ENCODE data around the gene LRCH1.

GRCh38 chr13:46660857-46661256 lies 107.9 kb downstream of the LRCH1 start:
- TF ChIP-seq EZH2 (IDR thresholded peaks at IDR 0.05; ENCODE audit: borderline replicate concordance, control insufficient read depth, low read depth, low read length), result no peak
- no peak for TF ChIP-seq RFX5 (IDR thresholded peaks at IDR 0.05; ENCODE audit: low read depth, low read length)
- TF ChIP-seq RAD21 (IDR thresholded peaks at IDR 0.05; ENCODE audit: insufficient read depth, low read depth, low read length), result no peak
- TF ChIP-seq TBL1XR1 (IDR thresholded peaks at IDR 0.05; ENCODE audit: low read depth, low read length), result no peak
- TF ChIP-seq POLR2A (IDR thresholded peaks at IDR 0.05; ENCODE audit: low read depth, low read length), result no peak
- no peak for TF ChIP-seq CUX1 (IDR thresholded peaks at IDR 0.05; ENCODE audit: insufficient replicate concordance, low read depth, low read length)
- TF ChIP-seq MAX (IDR thresholded peaks at IDR 0.05; ENCODE audit: low read depth, low read length), result no peak
- no peak for TF ChIP-seq MYC (IDR thresholded peaks at IDR 0.05; ENCODE audit: insufficient read depth, insufficient read length, insufficient replicate concordance, low read length, severe bottlenecking)
- TF ChIP-seq CTCF (IDR thresholded peaks at IDR 0.05 in 2 of 3, conservative IDR thresholded peaks at IDR 0.05 in 1 of 3; ENCODE audit: control insufficient read depth in 2 of 3, extremely low read depth in 1 of 3, insufficient read depth in 1 of 3, low read depth in 3 of 3, low read length in 3 of 3), result no peak
- no peak for TF ChIP-seq IRF3 (IDR thresholded peaks at IDR 0.05)

Measured in GM12878 (cell line).